Left colon (tissue), 2 donors: Measurements from ENCODE around the gene PLXNB1. TPM values are rescaled to one million over a fixed set of nuclear protein-coding genes. Genes with fewer than 3 reads are reported as not detected.
"Not testable (repeated sequence)": the region's sequence is repeated elsewhere in the genome, so short reads cannot be mapped to it uniquely, and the experiment has no call there.

Experiments used
- ATAC-seq: fragments of 200-7000 bp; cut with Tn5 transposase; one replicate; pipeline ENCODE4 v1.9.1; 2020; ENCODE audit warnings: mild to moderate bottlenecking, moderate library complexity
- DNase-seq, 2 donors: peaks; one replicate each; pipeline ENCODE4 v3.0.0-alpha.2; 2020
- intact Hi-C, 2 donors: fragments of 100-400 bp; cut with DNase I in 1 of 2; cut with micrococcal nuclease in 1 of 2; formaldehyde crosslinking; loops; one replicate each; pipeline versions ENCODE4 v1.11.2 to v1.14.0; 2022; cut with DNase I, micrococcal nuclease
- total RNA-seq, 2 donors: library from RNA; stranded (reverse); fragmentation: NEBNext Ultra II Directional; extraction: Animal tissue kit (Norgen Biotek cat#: 25700); gene quantifications; one replicate each; pipeline ENCODE4 v1.2.1, GENCODE V29; 2021
- donor health status: DM: no; HTN: no; CAD: no.
- donor health status: DM: yes; HTN: yes; CAD: no.

The PLXNB1 gene
- total RNA-seq, 2 donors from 2014 or later, result 91.1 to 114 TPM

DNA sequence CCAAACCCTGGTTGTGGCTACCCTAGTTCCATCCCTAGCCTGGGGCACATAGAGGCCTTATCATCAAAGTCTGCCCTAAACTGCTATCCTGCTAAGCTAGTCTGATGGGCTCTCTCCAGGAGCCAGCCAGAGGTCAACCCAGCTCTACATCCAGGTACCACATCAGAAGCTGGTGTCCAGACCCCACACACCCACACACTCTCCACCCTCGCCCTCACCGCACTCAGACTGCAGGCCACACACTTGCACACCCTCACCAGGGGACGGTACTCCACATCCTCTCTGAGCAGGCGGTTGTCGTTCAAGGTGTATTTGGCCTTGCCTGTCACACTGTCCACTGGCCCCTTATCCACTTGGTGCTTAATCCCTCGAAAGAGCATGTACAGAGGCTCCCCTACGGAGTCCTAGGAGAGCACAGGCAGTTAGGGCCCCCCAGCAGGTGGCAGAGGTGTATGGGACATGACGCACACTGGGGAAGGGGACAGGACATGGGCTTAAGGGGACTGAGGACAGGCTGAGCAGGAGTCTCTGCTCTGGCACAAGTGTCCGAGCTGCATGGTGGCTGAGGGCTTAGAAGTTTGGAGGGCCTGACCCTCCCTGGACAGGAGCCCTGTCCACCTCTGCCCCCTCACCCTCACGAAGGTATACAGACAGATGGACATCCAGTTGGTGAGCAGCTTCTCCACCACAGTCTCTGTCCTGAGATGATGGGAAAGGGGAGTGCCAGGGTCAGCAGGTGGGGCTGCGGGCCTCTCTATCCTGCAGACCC is 18.1 kb downstream of the PLXNB1 start:
- intact Hi-C loops, result no loop called here
- ATAC-seq (no peak), DNase-seq (peak in 1 of 2 donors; percentile 8)

DNA sequence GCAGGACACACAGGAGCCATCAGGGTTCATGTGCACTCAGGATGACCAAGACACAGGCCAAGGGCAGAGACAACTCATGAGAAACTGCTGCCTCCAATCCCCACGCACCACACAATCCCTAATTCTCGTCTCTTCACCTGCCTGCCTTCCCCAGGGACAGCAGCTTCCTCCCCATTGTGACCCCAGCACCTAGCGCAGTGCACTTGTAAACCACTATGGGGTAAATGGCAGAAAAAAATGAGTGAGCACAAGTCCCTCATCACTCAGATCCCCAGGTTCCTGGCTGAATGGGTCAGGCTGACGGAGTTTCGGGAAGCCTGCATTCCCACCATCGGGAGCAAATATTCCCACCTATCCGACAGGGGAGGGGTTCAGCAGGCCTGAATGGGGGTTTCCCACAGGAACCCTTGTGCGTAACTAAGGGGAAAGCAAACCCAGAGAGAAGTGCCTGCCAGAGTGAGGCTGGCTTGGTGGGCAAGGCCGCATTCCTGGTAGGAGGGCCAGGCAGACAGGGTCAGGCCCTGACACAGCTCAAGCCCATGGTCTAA is 18.8 kb downstream of the PLXNB1 start:
- ATAC-seq (no peak), DNase-seq (no peak)
- intact Hi-C loops, result no loop called here

GRCh38 chr3:48410205-48411040 is 19.5 kb downstream of the PLXNB1 start:
- ATAC-seq (no peak), DNase-seq (no peak)
- intact Hi-C loops, result no loop called here

- DNase-seq (peak in 1 of 2 donors; percentile 23), ATAC-seq (no peak)
- intact Hi-C loops, result no loop called here
These were observed 20.3 kb downstream of the PLXNB1 start for GRCh38 chr3:48409291-48410201.

DNA sequence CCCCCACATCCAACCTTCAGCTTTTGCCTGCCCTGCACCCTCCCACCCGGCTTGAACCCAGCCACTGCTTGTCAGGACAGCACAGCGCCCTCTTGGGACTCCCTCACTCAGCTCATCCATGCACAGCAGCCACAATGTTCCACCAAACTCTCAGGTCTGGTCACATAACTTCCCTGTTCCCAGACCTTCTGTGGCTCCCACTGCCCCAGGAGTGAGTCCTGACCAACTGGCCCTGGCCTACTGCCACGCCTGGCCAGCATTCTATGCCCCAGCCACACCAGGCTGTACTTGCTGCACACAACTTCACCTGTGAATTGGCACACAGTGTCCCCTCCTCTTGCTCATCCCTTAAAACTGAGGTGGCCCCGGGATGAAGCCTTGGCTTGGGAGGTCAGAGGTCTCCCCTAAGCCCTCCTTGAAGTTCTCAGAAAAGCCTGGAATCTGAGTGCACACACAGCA is 21.0 kb downstream of the PLXNB1 start:
- DNase-seq (peak in 1 of 2 donors; percentile 19), ATAC-seq (no peak)
- intact Hi-C loops, result no loop called here

DNA sequence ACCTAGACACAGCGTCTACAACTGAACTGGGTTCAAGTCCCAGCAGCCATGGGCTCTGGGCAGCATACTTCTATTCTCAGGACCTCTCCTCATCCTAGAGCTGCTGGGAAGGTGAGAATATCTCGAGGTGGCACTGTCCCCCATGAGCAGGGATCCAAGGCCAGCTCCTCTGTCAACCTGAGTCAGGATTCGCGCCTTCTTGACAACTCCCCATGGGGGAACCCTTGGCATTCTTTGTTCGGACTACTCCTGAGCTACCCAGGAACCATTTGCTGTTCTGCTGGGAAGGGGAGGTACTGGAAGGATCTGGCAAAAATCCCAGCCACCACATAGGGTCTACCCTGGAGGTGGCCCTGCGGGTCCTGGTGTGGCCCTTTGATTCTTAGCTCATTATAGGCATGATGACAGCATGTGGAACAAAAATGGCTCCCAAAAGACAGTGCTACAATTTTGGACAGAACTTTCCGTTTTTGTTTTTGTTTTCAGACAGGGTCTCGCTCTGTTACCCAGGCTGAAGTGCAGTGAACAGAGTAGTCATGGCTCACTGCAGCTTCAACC is 22.3 kb downstream of the PLXNB1 start:
- no peak for DNase-seq
- intact Hi-C loops, result no loop called here
- ATAC-seq, result no peak

- DNase-seq, result no peak
- intact Hi-C loops, result no loop called here
- no peak for ATAC-seq
These were observed 23.1 kb downstream of the PLXNB1 start for GRCh38 chr3:48406443-48407431.

DNA sequence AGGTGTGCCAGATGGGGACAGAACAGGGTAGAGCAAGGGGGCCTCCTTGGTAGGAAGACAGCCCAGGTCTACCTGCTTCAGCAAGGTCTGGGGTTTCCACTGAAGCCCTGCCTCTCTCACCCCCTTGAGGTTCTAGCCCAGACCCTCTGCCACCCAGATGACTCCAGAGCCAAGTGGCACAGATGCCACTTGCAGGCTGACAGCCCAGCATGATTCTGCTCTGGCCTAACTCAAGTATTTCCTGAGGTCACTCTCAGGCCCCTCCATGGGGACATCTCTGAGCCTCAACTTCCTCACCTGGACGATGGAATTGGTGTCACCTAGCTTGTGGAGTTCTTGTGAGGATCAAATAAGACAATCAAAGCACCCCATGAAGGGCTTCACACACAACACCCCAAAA is 23.9 kb downstream of the PLXNB1 start:
- ATAC-seq (no peak), DNase-seq (no peak)
- intact Hi-C loops, result no loop called here

DNA sequence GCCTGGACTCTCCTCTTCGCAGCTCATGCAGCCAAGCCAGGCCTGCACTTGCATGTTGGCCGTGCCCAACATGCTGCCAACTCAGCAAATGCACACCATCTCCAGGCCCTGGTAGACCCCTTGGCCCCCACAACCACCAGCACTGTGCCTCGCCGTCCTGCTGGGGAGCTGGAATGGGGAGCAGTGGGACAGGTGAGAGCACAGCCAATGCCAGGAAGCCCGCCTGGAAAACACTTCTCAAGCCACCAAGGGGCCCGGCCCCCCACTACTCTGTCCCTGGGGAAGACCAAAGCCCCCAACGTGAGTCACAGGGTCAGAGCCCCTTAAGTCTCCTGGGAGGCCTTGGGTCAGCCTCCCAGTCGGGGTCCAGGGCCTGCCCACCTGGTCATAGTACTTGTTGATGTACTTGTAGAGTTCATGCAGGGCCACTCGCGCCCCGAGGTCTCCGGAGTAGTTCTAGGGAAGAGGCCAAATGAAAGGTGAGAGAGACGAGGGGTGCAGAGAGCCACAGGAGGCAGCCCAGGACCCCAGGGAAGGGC is 24.5 kb downstream of the PLXNB1 start:
- intact Hi-C loops, result no loop called here
- DNase-seq, result peak in 1 of 2 donors; percentile 23
- ATAC-seq, result no peak

DNA sequence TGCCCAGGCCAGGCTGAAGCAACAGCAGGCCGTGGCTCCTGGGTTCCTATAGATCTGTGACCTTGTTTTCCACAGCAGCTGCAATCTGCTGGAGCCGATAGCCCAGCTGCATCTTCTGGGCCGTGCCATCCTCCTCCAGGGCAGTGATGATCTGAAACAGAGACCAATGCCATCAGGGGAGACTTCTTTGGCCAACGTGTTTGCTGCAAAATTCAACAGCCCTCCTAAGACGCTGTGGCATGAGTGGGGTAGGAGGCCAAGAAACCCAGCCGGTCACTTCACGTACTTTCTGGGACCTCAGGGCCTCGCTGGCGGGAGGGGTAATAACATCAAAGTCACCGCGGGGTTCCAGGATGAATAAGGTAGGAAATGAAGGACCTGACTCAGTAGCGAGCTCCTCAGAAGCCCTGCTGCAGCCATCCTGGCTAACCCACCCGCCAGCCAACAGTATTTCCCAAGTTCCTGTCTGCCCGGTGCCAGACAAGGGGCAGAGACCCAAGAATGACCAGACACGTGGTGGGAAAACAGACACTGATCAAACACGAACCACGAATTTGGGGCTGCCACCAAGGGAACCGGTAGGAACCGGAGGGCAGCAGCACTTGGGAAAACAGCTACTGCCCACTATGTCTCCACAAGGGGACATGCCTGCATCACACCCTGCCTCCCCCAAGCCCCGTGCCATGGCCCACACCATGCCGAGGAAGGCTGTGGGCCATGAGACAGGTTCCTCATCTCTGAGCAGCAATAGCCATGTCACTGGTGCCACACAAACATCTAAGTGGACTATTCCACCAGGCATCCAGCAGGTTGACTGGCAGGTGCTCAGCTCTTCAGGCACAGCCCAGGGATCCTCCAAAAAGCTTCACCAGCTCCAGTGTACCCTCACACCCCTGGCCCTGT is 25.2 kb downstream of the PLXNB1 start:
- intact Hi-C loops, result loop anchor here in 1 of 2 donors (5.0 kb wide), 2 partner anchors 33 to 143 kb away; no protein-coding TSS in a partner anchor
- DNase-seq, result no peak
- ATAC-seq, result no peak

DNA sequence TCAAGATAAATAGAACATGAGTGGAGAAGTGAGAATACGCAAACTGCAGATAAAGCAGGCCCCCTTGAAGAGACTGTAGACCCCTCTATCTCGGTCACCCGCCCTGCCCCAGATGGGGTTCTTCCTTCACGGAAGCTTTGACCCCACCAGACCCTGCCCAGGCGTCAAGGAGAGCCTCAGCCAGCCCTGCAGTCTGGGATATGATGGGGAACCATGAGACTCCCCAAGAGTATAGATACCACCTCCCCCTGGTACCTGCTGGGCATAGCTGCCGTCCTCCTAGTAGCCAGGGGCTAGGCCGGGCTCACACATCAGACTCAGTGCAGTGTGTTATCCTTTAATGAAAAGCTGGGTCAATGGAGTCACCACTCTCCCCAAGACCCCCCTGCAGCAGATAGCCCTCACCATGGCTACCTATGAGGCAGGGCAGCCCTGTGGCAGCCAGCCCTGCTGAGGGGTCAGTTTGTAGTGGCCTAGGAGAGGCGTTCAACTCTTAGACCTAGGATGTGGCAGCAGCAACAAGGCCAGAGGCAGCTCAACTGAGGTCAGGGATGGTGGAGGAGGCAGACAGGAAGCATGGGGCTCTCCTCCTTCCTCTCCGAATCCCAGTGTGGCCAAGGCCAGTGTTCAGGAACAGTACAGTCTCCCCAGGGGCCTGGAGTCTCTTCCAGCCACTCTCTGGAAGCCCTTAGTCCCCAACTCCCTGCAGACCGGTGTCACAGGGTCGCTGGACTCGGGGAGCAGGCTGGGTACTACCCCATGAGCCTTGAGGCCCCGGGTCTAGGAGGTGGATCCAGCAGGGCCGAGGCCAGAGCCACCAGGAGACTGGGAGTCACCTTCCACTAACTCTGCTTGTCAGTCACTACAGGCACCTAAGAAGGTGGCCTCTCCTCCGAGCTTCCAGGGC is 26.1 kb downstream of the PLXNB1 start:
- ATAC-seq (no peak), DNase-seq (no peak)
- intact Hi-C loops, result loop anchor here in 1 of 2 donors (5.0 kb wide), 2 partner anchors 34 to 144 kb away; no protein-coding TSS in a partner anchor

GRCh38 chr3:48402907-48403306 is 27.0 kb downstream of the PLXNB1 start:
- no peak for ATAC-seq
- intact Hi-C loops, result loop anchor here in 1 of 2 donors (5.0 kb wide), 2 partner anchors 34 to 144 kb away; no protein-coding TSS in a partner anchor
- DNase-seq, result no peak

DNA sequence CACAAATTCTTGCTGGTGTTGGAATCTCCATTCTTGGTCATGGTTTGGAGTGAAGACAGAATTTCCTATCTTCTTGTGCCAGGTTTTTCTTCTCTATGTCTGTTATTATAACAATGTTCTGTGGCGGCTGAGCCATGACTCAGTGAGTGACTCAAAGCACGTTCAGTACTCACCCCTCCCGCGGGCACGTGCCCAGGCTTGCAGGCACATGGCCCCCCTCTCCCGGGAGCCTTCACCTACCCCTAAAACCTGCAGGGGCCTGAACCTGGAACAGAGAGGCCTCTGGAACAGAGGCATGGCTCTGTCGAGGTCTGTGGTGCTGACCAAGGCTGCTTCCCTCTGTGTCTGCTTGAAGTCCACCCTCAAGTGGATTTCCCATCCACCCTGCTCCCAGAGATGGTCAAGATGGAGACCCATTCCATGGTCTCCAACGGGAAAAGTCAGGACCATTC is 27.6 kb downstream of the PLXNB1 start:
- ATAC-seq (no peak), DNase-seq (peak; percentile 63 to 87)
- intact Hi-C loops, result loop anchor here in 1 of 2 donors (5.0 kb wide), 2 partner anchors 35 to 145 kb away; no protein-coding TSS in a partner anchor

DNA sequence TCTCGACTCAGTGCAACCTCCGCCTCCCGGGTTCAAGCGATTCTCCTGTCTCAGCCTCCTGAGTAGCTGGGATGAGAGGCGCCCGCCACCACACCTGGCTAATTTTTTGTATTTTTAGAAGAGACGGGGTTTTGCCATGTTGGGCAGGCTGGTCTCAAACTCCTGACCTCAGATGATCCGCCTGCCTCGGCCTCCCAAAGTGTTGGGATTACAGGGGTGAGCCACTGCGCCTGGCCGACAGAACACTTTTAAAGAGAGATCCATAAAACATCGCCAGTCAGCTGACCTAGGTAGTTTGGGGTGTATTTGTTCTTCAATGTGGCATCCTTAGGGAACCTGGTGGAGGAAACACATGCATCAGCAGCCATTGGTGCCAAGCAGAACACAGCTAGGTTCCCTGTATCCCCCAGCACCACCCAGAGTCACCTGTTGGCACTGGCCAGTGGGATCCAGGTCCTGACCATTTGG is 28.4 kb downstream of the PLXNB1 start:
- not testable (repeated sequence) for ATAC-seq, DNase-seq
- intact Hi-C loops, result loop anchor here in 1 of 2 donors (5.0 kb wide), 2 partner anchors 36 to 146 kb away; no protein-coding TSS in a partner anchor
